HEK293 (cell line): ENCODE measurements around the gene EPHA6.

Experiments
- CTCF ChIA-PET: fragments of 350-600 bp; formaldehyde crosslinking; extraction: SDS; loops from one replicate; lab custom pipeline; 2021; ENCODE audit warnings: antibody characterized with exemption; lab: Yijun Ruan, JAX
- POLR2A ChIA-PET: fragments of 300-600 bp; formaldehyde crosslinking; extraction: SDS; loops from one replicate; lab custom pipeline; 2020; ENCODE audit warnings: antibody characterized with exemption, inconsistent platforms; lab: Yijun Ruan, JAX
- H3K27ac ChIP-seq: fragments of 200-500 bp; sonication (Bioruptor generic); 2 replicates; pipeline ENCODE4 v1.5.1; 2014; ENCODE audit warnings: low read depth, low read length, control low read depth, inconsistent platforms; ENCODE audit errors: extremely low read depth
- H3K36me3 ChIP-seq, 2 experiments: fragments of 200-500 bp in 1 of 2; sonication (Bioruptor generic) in 1 of 2; 1 replicate in 1 of 2; 2 replicates in 1 of 2; pipeline ENCODE4 v1.5.1; 2014 to 2017; ENCODE audit warnings: inconsistent platforms in 2 of 2, low read length in 2 of 2; ENCODE audit not compliant: control insufficient read depth in 2 of 2, insufficient read depth in 1 of 2
- H3K4me1 ChIP-seq: fragments of 200-500 bp; sonication (Bioruptor generic); 2 replicates; pipeline ENCODE4 v1.5.1; 2014; ENCODE audit warnings: mild to moderate bottlenecking, low read length, inconsistent platforms; ENCODE audit not compliant: control insufficient read depth, insufficient read depth
- H3K4me3 ChIP-seq: 2 replicates; pipeline ENCODE4 v1.5.1; 2011; ENCODE audit warnings: low read depth, mild to moderate bottlenecking, control low read depth, low read length, moderate library complexity
- H3K9me3 ChIP-seq: fragments of 200-500 bp; sonication (Bioruptor generic); 2 replicates; pipeline ENCODE4 v1.5.1; 2014; ENCODE audit warnings: low read depth, low read length, inconsistent platforms; ENCODE audit not compliant: control insufficient read depth, insufficient read depth
- BCL11A ChIP-seq: fragments of 450-650 bp; formaldehyde crosslinking; IDR thresholded peaks from 2 replicates; pipeline ENCODE4 v1.5.1; 2016; ENCODE audit warnings: low read depth, missing biosample characterization, missing genetic modification characterization
- GLI2 ChIP-seq: fragments of 450-650 bp; formaldehyde crosslinking; IDR thresholded peaks from 2 replicates; pipeline ENCODE4; 2017; ENCODE audit warnings: missing biosample characterization, missing genetic modification characterization, low read depth, borderline replicate concordance
- GLIS2 ChIP-seq: fragments of 450-650 bp; formaldehyde crosslinking; IDR thresholded peaks from 2 replicates; pipeline ENCODE4 v1.5.1; 2016; ENCODE audit warnings: missing biosample characterization, missing genetic modification characterization
- KLF8 ChIP-seq: fragments of 450-650 bp; formaldehyde crosslinking; IDR thresholded peaks from 2 replicates; pipeline ENCODE4 v1.5.1; 2016; ENCODE audit warnings: missing biosample characterization, missing genetic modification characterization
- PATZ1 ChIP-seq: fragments of 450-650 bp; formaldehyde crosslinking; IDR thresholded peaks from 2 replicates; pipeline ENCODE4 v1.5.1; 2016; ENCODE audit warnings: missing biosample characterization, missing genetic modification characterization
- PRDM6 ChIP-seq: fragments of 450-650 bp; formaldehyde crosslinking; IDR thresholded peaks from 2 replicates; pipeline ENCODE4 v1.5.1; 2017; ENCODE audit warnings: missing biosample characterization, missing genetic modification characterization
- TCF7L2 ChIP-seq: IDR thresholded peaks from 2 replicates; pipeline ENCODE4 v1.6.1; 2011; ENCODE audit warnings: low read depth, mild to moderate bottlenecking, inconsistent platforms, low read length, moderate library complexity, borderline replicate concordance
- ZNF133 ChIP-seq: fragments of 450-650 bp; formaldehyde crosslinking; IDR thresholded peaks from 2 replicates; pipeline ENCODE4 v1.5.1; 2016; ENCODE audit warnings: missing biosample characterization, missing genetic modification characterization
- ZNF138 ChIP-seq: fragments of 450-650 bp; formaldehyde crosslinking; IDR thresholded peaks from 2 replicates; pipeline ENCODE4 v1.5.1; 2016; ENCODE audit warnings: missing biosample characterization, missing genetic modification characterization, borderline replicate concordance
- ZNF140 ChIP-seq: fragments of 450-650 bp; formaldehyde crosslinking; IDR thresholded peaks from 2 replicates; pipeline ENCODE4 v1.5.1; 2016; ENCODE audit warnings: missing biosample characterization, missing genetic modification characterization
- ZNF175 ChIP-seq: fragments of 450-650 bp; formaldehyde crosslinking; IDR thresholded peaks from 2 replicates; pipeline ENCODE4 v1.5.1; 2016; ENCODE audit warnings: missing biosample characterization, missing genetic modification characterization
- ZNF23 ChIP-seq: fragments of 450-650 bp; formaldehyde crosslinking; IDR thresholded peaks from 2 replicates; pipeline ENCODE4 v1.5.1; 2016; ENCODE audit warnings: missing biosample characterization, missing genetic modification characterization, borderline replicate concordance
- ZNF26 ChIP-seq: fragments of 450-650 bp; formaldehyde crosslinking; IDR thresholded peaks from 2 replicates; pipeline ENCODE4 v1.5.1; 2016; ENCODE audit warnings: missing biosample characterization, missing genetic modification characterization
- ZNF341 ChIP-seq: fragments of 450-650 bp; formaldehyde crosslinking; IDR thresholded peaks from 2 replicates; pipeline ENCODE4; 2016; ENCODE audit warnings: low read depth, missing biosample characterization, missing genetic modification characterization
- ZNF473 ChIP-seq: fragments of 450-650 bp; formaldehyde crosslinking; IDR thresholded peaks from 2 replicates; pipeline ENCODE4 v1.5.1; 2017; ENCODE audit warnings: missing biosample characterization, missing genetic modification characterization
- ZNF510 ChIP-seq: fragments of 450-650 bp; formaldehyde crosslinking; IDR thresholded peaks from 2 replicates; pipeline ENCODE4 v1.5.1; 2018; ENCODE audit warnings: mild to moderate bottlenecking, missing genetic modification characterization, missing biosample characterization; ENCODE audit not compliant: insufficient replicate concordance
- ZNF548 ChIP-seq: fragments of 450-650 bp; formaldehyde crosslinking; IDR thresholded peaks from 2 replicates; pipeline ENCODE4 v1.5.1; 2016; ENCODE audit warnings: missing biosample characterization, missing genetic modification characterization
- ZNF561 ChIP-seq: fragments of 450-650 bp; IDR thresholded peaks from 2 replicates; pipeline ENCODE4 v1.5.1; 2018; ENCODE audit warnings: missing biosample characterization, missing genetic modification characterization, borderline replicate concordance
- ZNF580 ChIP-seq: fragments of 450-650 bp; formaldehyde crosslinking; IDR thresholded peaks from 2 replicates; pipeline ENCODE4 v1.5.1; 2016; ENCODE audit warnings: missing biosample characterization, missing genetic modification characterization
- ZNF626 ChIP-seq: fragments of 450-650 bp; sonication (Bioruptor Pico); formaldehyde crosslinking; IDR thresholded peaks from 2 replicates; pipeline ENCODE4 v1.5.1; 2018; ENCODE audit warnings: missing biosample characterization, missing genetic modification characterization, inconsistent platforms
- ZNF776 ChIP-seq: fragments of 450-650 bp; formaldehyde crosslinking; IDR thresholded peaks from 2 replicates; pipeline ENCODE4 v1.5.0; 2017; ENCODE audit warnings: missing biosample characterization, missing genetic modification characterization, borderline replicate concordance
- ZNF792 ChIP-seq: fragments of 450-650 bp; formaldehyde crosslinking; IDR thresholded peaks from 2 replicates; pipeline ENCODE4 v1.5.1; 2016; ENCODE audit warnings: missing biosample characterization, missing genetic modification characterization
- ZSCAN5A ChIP-seq: fragments of 450-650 bp; formaldehyde crosslinking; IDR thresholded peaks from 2 replicates; pipeline ENCODE4 v1.5.1; 2016; ENCODE audit warnings: missing biosample characterization, missing genetic modification characterization
- TF ChIP-seq, protein P1 (sequence below): fragments of 450-650 bp; formaldehyde crosslinking; IDR thresholded peaks from 2 replicates; pipeline ENCODE4 v1.5.1; 2016; ENCODE audit warnings: missing biosample characterization, missing genetic modification characterization
- TF ChIP-seq, protein P2 (sequence below): fragments of 450-650 bp; formaldehyde crosslinking; optimal IDR thresholded peaks from 2 replicates; pipeline ENCODE3; 2016; ENCODE audit warnings: missing biosample characterization, mild to moderate bottlenecking, missing genetic modification characterization

Gene EPHA6

DNA sequence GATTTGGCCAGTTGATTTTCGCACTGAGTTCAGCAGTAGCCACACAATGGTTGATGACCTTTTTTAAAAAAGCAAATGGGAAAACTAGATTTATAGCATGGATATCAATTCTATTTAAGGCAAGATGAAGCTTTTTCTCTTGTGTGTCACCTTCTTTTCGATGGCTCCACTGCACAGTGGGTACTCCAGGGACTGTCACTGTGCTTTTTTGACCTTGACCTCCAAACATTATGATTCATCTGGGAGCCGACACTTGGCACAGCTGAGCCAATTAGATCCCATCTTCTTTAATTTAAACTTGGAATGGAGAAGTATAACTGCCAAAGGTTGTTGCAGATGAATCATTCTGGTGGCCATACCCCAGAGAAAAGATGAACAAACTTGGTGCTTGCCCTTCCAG is 367.3 kb downstream of the EPHA6 start (continued):
- no peak for TF ChIP-seq BCL11A (tag by site-specific recombination)
- TF ChIP-seq, protein P1, sequence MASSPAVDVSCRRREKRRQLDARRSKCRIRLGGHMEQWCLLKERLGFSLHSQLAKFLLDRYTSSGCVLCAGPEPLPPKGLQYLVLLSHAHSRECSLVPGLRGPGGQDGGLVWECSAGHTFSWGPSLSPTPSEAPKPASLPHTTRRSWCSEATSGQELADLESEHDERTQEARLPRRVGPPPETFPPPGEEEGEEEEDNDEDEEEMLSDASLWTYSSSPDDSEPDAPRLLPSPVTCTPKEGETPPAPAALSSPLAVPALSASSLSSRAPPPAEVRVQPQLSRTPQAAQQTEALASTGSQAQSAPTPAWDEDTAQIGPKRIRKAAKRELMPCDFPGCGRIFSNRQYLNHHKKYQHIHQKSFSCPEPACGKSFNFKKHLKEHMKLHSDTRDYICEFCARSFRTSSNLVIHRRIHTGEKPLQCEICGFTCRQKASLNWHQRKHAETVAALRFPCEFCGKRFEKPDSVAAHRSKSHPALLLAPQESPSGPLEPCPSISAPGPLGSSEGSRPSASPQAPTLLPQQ (tag by site-specific recombination), result no peak

- POLR2A ChIA-PET, result no interaction called here
- Histone ChIP-seq H3K36me3 (no peaks in the 10 kb centered on the region), H3K27ac (no peak overlapping the region), H3K9me3 (no peaks in the 10 kb centered on the region), H3K4me3 (no peak overlapping the region), H3K4me1 (no peaks in the 10 kb centered on the region)
- CTCF ChIA-PET, result no interaction called here
- no peak for TF ChIP-seq ZNF140 (tag by site-specific recombination)
- TF ChIP-seq ZNF133 (tag by site-specific recombination), result no peak
- TF ChIP-seq ZNF341 (tag by site-specific recombination), result no peak
- TF ChIP-seq ZNF23 (tag by site-specific recombination), result no peak
- TF ChIP-seq ZNF510 (tag by site-specific recombination), result no peak
- TF ChIP-seq ZNF561 (tag by site-specific recombination), result no peak
- TF ChIP-seq PRDM6 (tag by site-specific recombination), result no peak
- TF ChIP-seq ZSCAN5A (tag by site-specific recombination), result no peak
- no peak for TF ChIP-seq ZNF26 (tag by site-specific recombination)
- no peak for TF ChIP-seq ZNF776 (tag by site-specific recombination)
- no peak for TF ChIP-seq GLIS2 (tag by site-specific recombination)
- TF ChIP-seq ZNF792 (tag by site-specific recombination), result no peak
These were observed 373.4 kb downstream of the EPHA6 start for GRCh38 chr3:97187771-97188170.

DNA sequence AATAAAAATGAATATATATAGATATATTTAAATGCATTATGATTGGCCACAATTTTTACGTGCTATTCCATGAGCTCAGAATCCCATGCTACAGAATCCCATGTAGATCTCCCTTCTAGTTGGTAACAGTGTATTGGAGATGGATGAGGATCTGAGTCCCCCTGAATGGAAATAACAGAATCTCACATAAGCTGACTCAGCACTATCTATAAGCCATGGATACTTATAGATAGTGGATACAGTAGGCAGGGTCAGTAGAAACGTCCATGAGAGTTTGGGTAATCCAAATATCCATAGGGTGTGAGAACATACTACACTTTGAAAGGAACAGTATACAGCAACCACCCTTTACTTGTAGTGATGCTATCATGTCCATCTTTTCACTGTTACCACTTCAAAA is 375.4 kb downstream of the EPHA6 start:
- Histone ChIP-seq H3K4me1 (no peaks in the 10 kb centered on the region), H3K27ac (no peak overlapping the region)
- CTCF ChIA-PET, result no interaction called here
- no peak for TF ChIP-seq TCF7L2
- TF ChIP-seq PATZ1 (tag by site-specific recombination), result no peak
- TF ChIP-seq ZNF548 (tag by site-specific recombination), result no peak
- no peak for TF ChIP-seq ZNF473 (tag by site-specific recombination)
- TF ChIP-seq ZNF580 (tag by site-specific recombination), result no peak
- TF ChIP-seq KLF8, result no peak
- TF ChIP-seq GLI2 (tag by site-specific recombination), result no peak
- no peak for TF ChIP-seq ZNF626 (tag by site-specific recombination)
- TF ChIP-seq BCL11A (tag by site-specific recombination), result no peak
- TF ChIP-seq, protein P2, sequence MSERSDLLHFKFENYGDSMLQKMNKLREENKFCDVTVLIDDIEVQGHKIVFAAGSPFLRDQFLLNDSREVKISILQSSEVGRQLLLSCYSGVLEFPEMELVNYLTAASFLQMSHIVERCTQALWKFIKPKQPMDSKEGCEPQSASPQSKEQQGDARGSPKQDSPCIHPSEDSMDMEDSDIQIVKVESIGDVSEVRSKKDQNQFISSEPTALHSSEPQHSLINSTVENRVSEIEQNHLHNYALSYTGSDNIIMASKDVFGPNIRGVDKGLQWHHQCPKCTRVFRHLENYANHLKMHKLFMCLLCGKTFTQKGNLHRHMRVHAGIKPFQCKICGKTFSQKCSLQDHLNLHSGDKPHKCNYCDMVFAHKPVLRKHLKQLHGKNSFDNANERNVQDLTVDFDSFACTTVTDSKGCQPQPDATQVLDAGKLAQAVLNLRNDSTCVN (tag by site-specific recombination), result no peak
- no peak for TF ChIP-seq ZNF138
- no peak for TF ChIP-seq ZNF175 (tag by site-specific recombination)

More for the DNA sequence above, 375.4 kb downstream of the EPHA6 start:
- no peaks in the 10 kb centered on the region for H3K9me3 ChIP-seq
- POLR2A ChIA-PET, result no interaction called here
- H3K4me3 ChIP-seq, result no peak overlapping the region
- no peaks in the 10 kb centered on the region for H3K36me3 ChIP-seq
